Measurements from ENCODE around the gene YWHAG.
A peak's percentile ranks its signal among the peaks of the same experiment; 100 is the strongest.

GRCh38 chr7:76281706-76282343 lies 77.0 kb downstream of the YWHAG start:
- TF ChIP-seq CTCF (conservative IDR thresholded peaks at IDR 0.05 in 1 of 2, IDR thresholded peaks at IDR 0.05 in 1 of 2; ENCODE audit: extremely low read depth in 1 of 2, insufficient read depth in 1 of 2, low read depth in 1 of 2, low read length in 2 of 2) (no peak), EZH2 (IDR thresholded peaks at IDR 0.05; ENCODE audit: borderline replicate concordance, low read length) (peak; percentile 34)
